C4-2B (cell line): ENCODE data around the gene DHX38.

ENCODE experiments used
- ZFX ChIP-seq: fragments of 450-650 bp; IDR thresholded peaks from 2 replicates; pipeline ENCODE4 v1.6.1; 2017
- TF ChIP-seq, protein P1 (sequence below): fragments of 450-650 bp; conservative IDR thresholded peaks from 2 replicates; pipeline ENCODE4 v1.5.1; 2017; ENCODE audit warnings: mild to moderate bottlenecking

DNA sequence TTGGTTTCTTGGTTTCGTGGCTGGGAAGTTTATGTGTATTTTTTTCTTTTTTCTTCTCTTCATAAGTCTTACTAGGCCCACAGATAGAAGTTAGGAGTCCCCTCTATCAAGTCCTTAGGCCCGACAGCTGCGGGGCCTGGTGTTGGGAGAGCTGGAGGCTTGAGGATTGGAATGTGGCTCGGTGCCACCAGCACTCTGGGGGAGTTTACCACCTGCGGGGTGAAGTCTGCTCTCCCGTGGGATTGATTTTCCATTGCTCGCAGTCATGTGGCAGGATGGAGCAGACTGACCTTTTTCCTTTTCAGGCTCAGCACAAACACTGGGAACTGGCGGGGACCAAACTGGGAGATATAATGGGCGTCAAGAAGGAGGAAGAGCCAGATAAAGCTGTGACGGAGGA is 7.5 kb downstream of the DHX38 start:
- TF ChIP-seq, protein P1, sequence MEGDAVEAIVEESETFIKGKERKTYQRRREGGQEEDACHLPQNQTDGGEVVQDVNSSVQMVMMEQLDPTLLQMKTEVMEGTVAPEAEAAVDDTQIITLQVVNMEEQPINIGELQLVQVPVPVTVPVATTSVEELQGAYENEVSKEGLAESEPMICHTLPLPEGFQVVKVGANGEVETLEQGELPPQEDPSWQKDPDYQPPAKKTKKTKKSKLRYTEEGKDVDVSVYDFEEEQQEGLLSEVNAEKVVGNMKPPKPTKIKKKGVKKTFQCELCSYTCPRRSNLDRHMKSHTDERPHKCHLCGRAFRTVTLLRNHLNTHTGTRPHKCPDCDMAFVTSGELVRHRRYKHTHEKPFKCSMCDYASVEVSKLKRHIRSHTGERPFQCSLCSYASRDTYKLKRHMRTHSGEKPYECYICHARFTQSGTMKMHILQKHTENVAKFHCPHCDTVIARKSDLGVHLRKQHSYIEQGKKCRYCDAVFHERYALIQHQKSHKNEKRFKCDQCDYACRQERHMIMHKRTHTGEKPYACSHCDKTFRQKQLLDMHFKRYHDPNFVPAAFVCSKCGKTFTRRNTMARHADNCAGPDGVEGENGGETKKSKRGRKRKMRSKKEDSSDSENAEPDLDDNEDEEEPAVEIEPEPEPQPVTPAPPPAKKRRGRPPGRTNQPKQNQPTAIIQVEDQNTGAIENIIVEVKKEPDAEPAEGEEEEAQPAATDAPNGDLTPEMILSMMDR: no peak
- no peak for TF ChIP-seq ZFX
